HL-60 (cell line): Measurements from ENCODE around the gene CADM4.

Experiments used
- DNase-seq, 2 experiments: peaks; one replicate each; pipeline ENCODE4 v3.0.0-alpha.2; 2010 to 2020; ENCODE audit warnings: low read depth in 1 of 2, low spot score in 1 of 2
- H3K27ac ChIP-seq: fragments of 250-450 bp; sonication (Bioruptor Pico); replicated peaks from 2 replicates; pipeline ENCODE4 v1.5.1; 2020; ENCODE audit warnings: mild to moderate bottlenecking, moderate library complexity
- H3K27me3 ChIP-seq: fragments of 250-450 bp; sonication (Bioruptor Pico); 2 replicates; pipeline ENCODE4 v1.5.1; 2021; ENCODE audit warnings: mild to moderate bottlenecking, moderate library complexity; ENCODE audit not compliant: insufficient read depth, poor library complexity, severe bottlenecking
- H3K4me3 ChIP-seq: replicated peaks from 2 replicates; pipeline ENCODE4 v1.5.1; 2011; ENCODE audit warnings: mild to moderate bottlenecking, control low read depth, low read length; ENCODE audit not compliant: insufficient read depth
- GABPA ChIP-seq: IDR thresholded peaks from 2 replicates; pipeline ENCODE4 v1.6.1; 2012; ENCODE audit warnings: low read depth
- POLR2AphosphoS5 ChIP-seq: IDR thresholded peaks from 2 replicates; pipeline ENCODE4 v1.6.1; 2012; ENCODE audit warnings: low read depth
- SPI1 ChIP-seq: IDR thresholded peaks from 2 replicates; pipeline ENCODE4 v1.6.1; 2012; ENCODE audit warnings: low read depth, mild to moderate bottlenecking, borderline replicate concordance
- TF ChIP-seq, protein P1 (sequence below): IDR thresholded peaks from one replicate; pipeline ENCODE4 v1.5.1; 2011; ENCODE audit warnings: low read length, control low read depth, inconsistent platforms; ENCODE audit not compliant: insufficient read depth
- TF ChIP-seq, protein P2 (sequence below): IDR thresholded peaks from 2 replicates; pipeline ENCODE4 v1.6.1; 2012; ENCODE audit warnings: low read depth; ENCODE audit not compliant: insufficient replicate concordance

Gene CADM4

DNA sequence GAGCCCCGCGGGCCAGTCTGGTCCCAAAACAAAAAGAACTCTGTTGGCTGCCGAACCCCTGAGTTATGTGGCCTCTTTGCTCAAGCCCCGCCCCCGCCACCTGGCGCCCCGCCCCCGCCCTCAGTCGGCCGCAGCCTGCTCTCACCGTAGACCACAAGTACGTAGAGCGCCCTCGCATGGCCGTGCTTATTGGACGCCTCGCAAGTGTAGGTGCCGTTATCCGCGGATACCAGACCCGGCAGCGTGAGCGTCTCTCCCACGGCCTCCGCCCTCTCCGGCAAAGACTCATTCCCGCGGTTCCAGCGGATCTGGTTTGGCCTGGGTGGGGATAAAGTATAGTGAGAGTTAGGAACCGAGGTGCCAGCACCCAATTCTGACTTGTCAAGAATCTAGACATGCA lies 14.7 kb downstream of the CADM4 start:
- H3K27me3 ChIP-seq: peaks cover 2% of the 10 kb centered on the region
- no peak overlapping the region for H3K27ac ChIP-seq
- DNase-seq: peak; percentile 72 to 77
- H3K4me3 ChIP-seq: no peak overlapping the region
- TF ChIP-seq POLR2AphosphoS5 (no peak), GABPA (no peak), SPI1 (no peak)
- TF ChIP-seq, protein P1, sequence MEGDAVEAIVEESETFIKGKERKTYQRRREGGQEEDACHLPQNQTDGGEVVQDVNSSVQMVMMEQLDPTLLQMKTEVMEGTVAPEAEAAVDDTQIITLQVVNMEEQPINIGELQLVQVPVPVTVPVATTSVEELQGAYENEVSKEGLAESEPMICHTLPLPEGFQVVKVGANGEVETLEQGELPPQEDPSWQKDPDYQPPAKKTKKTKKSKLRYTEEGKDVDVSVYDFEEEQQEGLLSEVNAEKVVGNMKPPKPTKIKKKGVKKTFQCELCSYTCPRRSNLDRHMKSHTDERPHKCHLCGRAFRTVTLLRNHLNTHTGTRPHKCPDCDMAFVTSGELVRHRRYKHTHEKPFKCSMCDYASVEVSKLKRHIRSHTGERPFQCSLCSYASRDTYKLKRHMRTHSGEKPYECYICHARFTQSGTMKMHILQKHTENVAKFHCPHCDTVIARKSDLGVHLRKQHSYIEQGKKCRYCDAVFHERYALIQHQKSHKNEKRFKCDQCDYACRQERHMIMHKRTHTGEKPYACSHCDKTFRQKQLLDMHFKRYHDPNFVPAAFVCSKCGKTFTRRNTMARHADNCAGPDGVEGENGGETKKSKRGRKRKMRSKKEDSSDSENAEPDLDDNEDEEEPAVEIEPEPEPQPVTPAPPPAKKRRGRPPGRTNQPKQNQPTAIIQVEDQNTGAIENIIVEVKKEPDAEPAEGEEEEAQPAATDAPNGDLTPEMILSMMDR: no peak
- TF ChIP-seq, protein P2, sequence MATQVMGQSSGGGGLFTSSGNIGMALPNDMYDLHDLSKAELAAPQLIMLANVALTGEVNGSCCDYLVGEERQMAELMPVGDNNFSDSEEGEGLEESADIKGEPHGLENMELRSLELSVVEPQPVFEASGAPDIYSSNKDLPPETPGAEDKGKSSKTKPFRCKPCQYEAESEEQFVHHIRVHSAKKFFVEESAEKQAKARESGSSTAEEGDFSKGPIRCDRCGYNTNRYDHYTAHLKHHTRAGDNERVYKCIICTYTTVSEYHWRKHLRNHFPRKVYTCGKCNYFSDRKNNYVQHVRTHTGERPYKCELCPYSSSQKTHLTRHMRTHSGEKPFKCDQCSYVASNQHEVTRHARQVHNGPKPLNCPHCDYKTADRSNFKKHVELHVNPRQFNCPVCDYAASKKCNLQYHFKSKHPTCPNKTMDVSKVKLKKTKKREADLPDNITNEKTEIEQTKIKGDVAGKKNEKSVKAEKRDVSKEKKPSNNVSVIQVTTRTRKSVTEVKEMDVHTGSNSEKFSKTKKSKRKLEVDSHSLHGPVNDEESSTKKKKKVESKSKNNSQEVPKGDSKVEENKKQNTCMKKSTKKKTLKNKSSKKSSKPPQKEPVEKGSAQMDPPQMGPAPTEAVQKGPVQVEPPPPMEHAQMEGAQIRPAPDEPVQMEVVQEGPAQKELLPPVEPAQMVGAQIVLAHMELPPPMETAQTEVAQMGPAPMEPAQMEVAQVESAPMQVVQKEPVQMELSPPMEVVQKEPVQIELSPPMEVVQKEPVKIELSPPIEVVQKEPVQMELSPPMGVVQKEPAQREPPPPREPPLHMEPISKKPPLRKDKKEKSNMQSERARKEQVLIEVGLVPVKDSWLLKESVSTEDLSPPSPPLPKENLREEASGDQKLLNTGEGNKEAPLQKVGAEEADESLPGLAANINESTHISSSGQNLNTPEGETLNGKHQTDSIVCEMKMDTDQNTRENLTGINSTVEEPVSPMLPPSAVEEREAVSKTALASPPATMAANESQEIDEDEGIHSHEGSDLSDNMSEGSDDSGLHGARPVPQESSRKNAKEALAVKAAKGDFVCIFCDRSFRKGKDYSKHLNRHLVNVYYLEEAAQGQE: no peak

DNA sequence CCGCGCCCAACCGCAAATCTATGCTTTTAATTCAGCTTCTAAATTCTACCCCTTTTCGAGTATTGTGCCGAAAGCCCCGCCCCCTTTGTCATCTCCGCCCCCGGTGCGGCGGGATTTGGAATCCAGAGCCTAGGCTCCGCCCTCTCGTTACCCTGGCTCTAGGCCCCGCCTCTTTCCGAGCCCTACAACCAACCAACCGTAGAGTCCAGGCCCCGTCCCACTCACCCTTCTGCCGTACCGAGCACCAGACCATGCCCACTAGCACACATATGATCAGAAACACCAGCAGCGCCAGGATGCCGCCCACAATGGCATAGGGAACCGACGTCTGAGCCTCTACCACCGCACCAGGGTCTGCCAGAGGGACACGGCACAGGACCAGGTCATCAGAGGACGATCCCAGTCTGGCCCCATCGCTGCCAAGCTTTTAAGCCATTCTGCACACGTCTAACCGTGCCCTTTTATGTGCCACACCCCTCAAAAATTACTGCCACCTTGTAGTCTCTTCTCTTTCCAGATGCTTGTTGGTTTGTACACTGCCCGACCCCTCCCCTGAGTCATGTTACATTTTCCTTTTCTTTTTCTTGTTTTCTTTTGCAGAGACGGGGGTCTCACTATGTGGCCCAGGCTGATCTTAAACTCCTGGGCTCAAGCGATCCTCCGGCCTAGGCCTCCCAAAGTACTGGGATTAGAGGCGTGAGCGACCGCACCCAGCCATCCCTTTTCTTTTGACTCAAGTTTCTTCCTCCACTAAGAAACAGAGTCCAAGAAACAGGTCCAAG lies 15.6 kb downstream of the CADM4 start:
- TF ChIP-seq SPI1: no peak
- TF ChIP-seq, protein P2: no peak
- no peak for TF ChIP-seq POLR2AphosphoS5
- TF ChIP-seq, protein P1: no peak
- TF ChIP-seq GABPA: no peak
- Histone ChIP-seq H3K27ac (no peak overlapping the region), H3K4me3 (no peak overlapping the region), H3K27me3 (peaks cover 2% of the 10 kb centered on the region)
- no peak for DNase-seq

DNA sequence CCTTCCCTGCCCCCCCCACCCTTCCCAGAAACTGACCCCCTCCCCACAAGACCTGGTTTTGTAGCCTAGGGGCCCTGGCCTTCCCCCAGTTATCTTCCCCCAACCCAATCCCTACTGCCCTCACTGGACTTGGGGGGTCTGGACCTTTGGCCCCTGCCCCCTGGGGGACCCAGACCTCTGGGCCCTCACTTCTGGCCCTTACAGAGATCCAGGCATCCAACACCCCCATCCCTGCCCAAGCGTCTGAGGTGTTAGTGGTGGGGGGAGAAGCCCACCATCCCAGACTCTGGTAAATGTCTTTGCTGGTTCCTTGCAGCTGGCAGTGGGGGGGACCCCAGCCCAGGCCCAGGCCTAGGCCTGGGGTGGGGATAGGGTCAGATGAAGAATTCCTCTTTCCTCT lies 16.7 kb downstream of the CADM4 start:
- TF ChIP-seq POLR2AphosphoS5: no peak
- TF ChIP-seq, protein P2: no peak
- TF ChIP-seq SPI1: no peak
- TF ChIP-seq, protein P1: no peak
- no peak for TF ChIP-seq GABPA
- peaks cover 2% of the 10 kb centered on the region for H3K27me3 ChIP-seq
- no peak overlapping the region for H3K27ac ChIP-seq
- H3K4me3 ChIP-seq: no peak overlapping the region
- DNase-seq: no peak
